CD14-positive monocyte (primary cell): ENCODE results near the gene RASGRF2. TPM values are rescaled to one million over a fixed set of nuclear protein-coding genes. Genes with fewer than 3 reads are reported as not detected.

Experiments
- DNase-seq, 3 donors: peaks; one replicate each; pipeline ENCODE4 v3.0.0-alpha.2; 2011 to 2022
- H2AFZ ChIP-seq: 2 replicates; pipeline ENCODE4 v1.6.0; 2012; ENCODE audit warnings: mild to moderate bottlenecking, low read depth, low read length, inconsistent platforms; ENCODE audit not compliant: insufficient read depth, poor library complexity, severe bottlenecking
- H3K27ac ChIP-seq, 2 donors: 1 replicate in 1 of 2; 2 replicates in 1 of 2; pipeline ENCODE4 v1.5.1; 2012 to 2013; ENCODE audit warnings: low read length in 2 of 2, control low read depth in 1 of 2, inconsistent platforms in 1 of 2, low read depth in 1 of 2, mild to moderate bottlenecking in 1 of 2
- H3K27me3 ChIP-seq, 2 donors: one replicate each; pipeline versions ENCODE4 v1.6.0 to v1.6.1; 2011 to 2013; ENCODE audit warnings: low read length in 2 of 2; ENCODE audit not compliant: control insufficient read depth in 2 of 2, insufficient read depth in 2 of 2
- H3K36me3 ChIP-seq, 2 donors: replicated peaks in 1 of 2; 1 replicate in 1 of 2; 2 replicates in 1 of 2; pipeline versions ENCODE4 v1.5.1 to v1.6.1; 2012 to 2013; ENCODE audit warnings: low read length in 2 of 2, control low read depth in 1 of 2, inconsistent platforms in 1 of 2, mild to moderate bottlenecking in 1 of 2; ENCODE audit not compliant: insufficient read depth in 2 of 2, control insufficient read depth in 1 of 2
- H3K4me1 ChIP-seq, 2 donors: 1 replicate in 1 of 2; 2 replicates in 1 of 2; pipeline versions ENCODE4 v1.5.1 to v1.6.1; 2012 to 2013; ENCODE audit warnings: low read length in 2 of 2, control low read depth in 1 of 2, inconsistent platforms in 1 of 2, mild to moderate bottlenecking in 1 of 2, moderate library complexity in 1 of 2; ENCODE audit not compliant: insufficient read depth in 2 of 2, control insufficient read depth in 1 of 2
- H3K4me2 ChIP-seq: replicated peaks from 2 replicates; pipeline ENCODE3; 2012; ENCODE audit warnings: low read length, moderate library complexity, mild to moderate bottlenecking; ENCODE audit not compliant: poor library complexity, severe bottlenecking; ENCODE audit errors: extremely low read depth
- H3K4me3 ChIP-seq, 3 experiments: fragments of 200-600 bp in 1 of 3; sonication (generic) in 1 of 3; replicated peaks in 1 of 3; 1 replicate in 2 of 3; 2 replicates in 1 of 3; pipeline ENCODE4 v1.5.1; 2011 to 2013; ENCODE audit warnings: low read length in 3 of 3, mild to moderate bottlenecking in 3 of 3, control low read depth in 2 of 3, low read depth in 2 of 3, inconsistent platforms in 1 of 3, moderate library complexity in 1 of 3
- H3K79me2 ChIP-seq: 2 replicates; pipeline ENCODE4 v1.6.0; 2012; ENCODE audit warnings: mild to moderate bottlenecking, control low read depth, inconsistent platforms, low read length, moderate library complexity; ENCODE audit not compliant: insufficient read depth
- H3K9ac ChIP-seq: 2 replicates; pipeline ENCODE4 v1.6.0; 2017; ENCODE audit warnings: low read length, mild to moderate bottlenecking; ENCODE audit not compliant: insufficient read depth, poor library complexity, severe bottlenecking
- H3K9me3 ChIP-seq, 2 donors: replicated peaks in 1 of 2; 1 replicate in 1 of 2; 2 replicates in 1 of 2; pipeline versions ENCODE4 v1.5.1 to v1.6.1; 2012 to 2013; ENCODE audit warnings: low read length in 2 of 2, control low read depth in 1 of 2; ENCODE audit not compliant: control insufficient read depth in 1 of 2, insufficient read depth in 1 of 2
- H4K20me1 ChIP-seq: 2 replicates; pipeline ENCODE4 v1.6.0; 2012; ENCODE audit warnings: mild to moderate bottlenecking, low read length, control low read depth, moderate library complexity; ENCODE audit not compliant: insufficient read depth
- H3K27ac Mint-ChIP-seq, 7 donors: one replicate each; pipeline ENCODE4 v1.8.0; 2020; ENCODE audit warnings: mild to moderate bottlenecking in 7 of 7, mixed read lengths in 7 of 7, moderate library complexity in 6 of 7, inconsistent platforms in 2 of 7
- H3K27me3 Mint-ChIP-seq, 3 donors: one replicate each; pipeline ENCODE4 v1.8.0; 2021 to 2022; ENCODE audit warnings: low read depth in 3 of 3, mild to moderate bottlenecking in 3 of 3, mixed read lengths in 3 of 3, moderate library complexity in 3 of 3, inconsistent platforms in 1 of 3
- H3K36me3 Mint-ChIP-seq, 2 donors: one replicate each; pipeline ENCODE4 v1.8.0; 2020; ENCODE audit warnings: mixed read lengths in 2 of 2, inconsistent platforms in 1 of 2, mild to moderate bottlenecking in 1 of 2
- H3K4me1 Mint-ChIP-seq: one replicate; pipeline ENCODE4 v1.8.0; 2020; ENCODE audit warnings: mild to moderate bottlenecking, mixed read lengths
- H3K4me3 Mint-ChIP-seq, 2 donors: one replicate each; pipeline ENCODE4 v1.8.0; 2020; ENCODE audit warnings: mild to moderate bottlenecking in 2 of 2, mixed read lengths in 2 of 2, moderate library complexity in 1 of 2
- H3K9me3 Mint-ChIP-seq, 7 donors: one replicate each; pipeline ENCODE4 v1.8.0; 2020 to 2022; ENCODE audit warnings: mixed read lengths in 7 of 7, mild to moderate bottlenecking in 6 of 7, moderate library complexity in 6 of 7, inconsistent platforms in 2 of 7
- CTCF ChIP-seq: fragments of 200-600 bp; IDR thresholded peaks from one replicate; pipeline ENCODE4 v1.8.0; 2022; ENCODE audit warnings: antibody characterized with exemption, mild to moderate bottlenecking
- WGBS: methylation state at CpG from one replicate; pipeline ENCODE4 v1.1.5; 2013; ENCODE audit warnings: missing lambda C conversion rate; ENCODE audit not compliant: insufficient coverage; 5-methylcytosine and 5-hydroxymethylcytosine counted together
- intact Hi-C, 2 donors: fragments of 100-400 bp; cut with micrococcal nuclease; formaldehyde crosslinking; loops; one replicate each; pipeline versions ENCODE4 v1.15.0 to v1.15.1; 2023
- polyA plus RNA-seq, 3 donors: library from polyadenylated mRNA; depleted of rRNA in 1 of 3; unstranded in 2 of 3; stranded (reverse) in 1 of 3; fragments of 300-500 nt in 2 of 3; fragments of >200 nt in 1 of 3; fragmentation: Illumina TruSeq in 2 of 3; gene quantifications; 1 replicate in 2 of 3; 2 replicates in 1 of 3; pipeline ENCODE4 v1.2.3, GENCODE V29; 2012 to 2021

RASGRF2 gene
- polyA plus RNA-seq, 3 donors: 0.01 to 0.02 TPM; not detected in 1

DNA sequence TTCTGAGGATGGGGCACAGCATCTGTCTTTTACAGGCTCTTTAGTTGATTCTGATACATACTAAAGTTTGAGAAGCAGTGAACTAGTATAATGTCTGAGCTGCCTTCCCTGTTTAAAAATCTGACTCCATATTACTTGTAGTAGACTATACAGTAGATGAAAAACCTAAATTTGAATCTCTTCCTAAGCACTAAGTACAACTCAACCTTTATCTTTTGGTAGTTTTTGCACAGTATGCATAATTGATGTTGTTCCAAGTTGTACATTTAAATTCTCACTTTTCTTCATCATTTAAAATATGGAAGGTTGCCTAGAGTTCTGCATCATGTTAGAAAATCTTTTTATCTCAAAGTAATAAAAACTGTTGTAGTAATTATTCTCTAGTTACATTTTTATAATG lies 174.4 kb downstream of the RASGRF2 start:
- H3K4me3 ChIP-seq: no peak overlapping the region
- no peak overlapping the region for H3K9ac ChIP-seq
- no peak overlapping the region for H3K4me3 Mint-ChIP-seq
- H3K4me1 ChIP-seq: no peaks in the 10 kb centered on the region
- no peaks in the 10 kb centered on the region for H3K36me3 ChIP-seq
- H3K79me2 ChIP-seq: no peaks in the 10 kb centered on the region
- H3K9me3 ChIP-seq: no peaks in the 10 kb centered on the region
- H3K27me3 ChIP-seq: peaks cover 0 to 7% of the 10 kb centered on the region in 2 donors
- intact Hi-C loops: no loop called here
- H3K4me1 Mint-ChIP-seq: peaks cover 7% of the 10 kb centered on the region
- H3K9me3 Mint-ChIP-seq: peaks cover 3 to 7% (median 5%) of the 10 kb centered on the region in 7 donors
- H3K36me3 Mint-ChIP-seq: no peaks in the 10 kb centered on the region
- no peak for DNase-seq
- no peaks in the 10 kb centered on the region for H4K20me1 ChIP-seq
- H3K27me3 Mint-ChIP-seq: peaks cover 2 to 9% (median 4%) of the 10 kb centered on the region in 3 donors
- H2AFZ ChIP-seq: no peak overlapping the region
- no peak for TF ChIP-seq CTCF
- H3K27ac Mint-ChIP-seq: no peak overlapping the region
- no peak overlapping the region for H3K27ac ChIP-seq
- no peak overlapping the region for H3K4me2 ChIP-seq

GRCh38 chr5:81136557-81136956 lies 176.4 kb downstream of the RASGRF2 start:
- Histone ChIP-seq H3K9me3 (no peaks in the 10 kb centered on the region), H3K27me3 (peaks cover 0 to 3% of the 10 kb centered on the region in 2 donors), H3K79me2 (no peaks in the 10 kb centered on the region), H2AFZ (no peak overlapping the region), H3K36me3 (no peaks in the 10 kb centered on the region), H3K4me2 (no peak overlapping the region), H3K27ac (no peak overlapping the region), H3K4me3 (no peak overlapping the region), H3K9ac (no peak overlapping the region), H3K4me1 (no peaks in the 10 kb centered on the region), H4K20me1 (no peaks in the 10 kb centered on the region)
- no peak for DNase-seq
- 100% methylated on average over 2 of the region's 3 CpGs for WGBS
- intact Hi-C loops: no loop called here
- Mint-ChIP-seq H3K9me3 (peaks cover 3 to 7% (median 7%) of the 10 kb centered on the region in 7 donors), H3K4me3 (no peak overlapping the region), H3K27ac (no peak overlapping the region), H3K4me1 (peaks cover 7% of the 10 kb centered on the region), H3K36me3 (no peaks in the 10 kb centered on the region), H3K27me3 (peaks cover under 1 to 2% (median 2%) of the 10 kb centered on the region in 3 donors)
- TF ChIP-seq CTCF: no peak
